NB4 (cell line): ENCODE measurements around the gene IBA57.

Experiments
- TF ChIP-seq, protein P1 (sequence below): IDR thresholded peaks from one replicate; pipeline ENCODE4 v1.5.1; 2012; ENCODE audit warnings: low read depth, low read length
- TF ChIP-seq, protein P2 (sequence below): IDR thresholded peaks from 2 replicates; pipeline ENCODE4 v1.6.1; 2011; ENCODE audit warnings: low read depth, low read length

DNA sequence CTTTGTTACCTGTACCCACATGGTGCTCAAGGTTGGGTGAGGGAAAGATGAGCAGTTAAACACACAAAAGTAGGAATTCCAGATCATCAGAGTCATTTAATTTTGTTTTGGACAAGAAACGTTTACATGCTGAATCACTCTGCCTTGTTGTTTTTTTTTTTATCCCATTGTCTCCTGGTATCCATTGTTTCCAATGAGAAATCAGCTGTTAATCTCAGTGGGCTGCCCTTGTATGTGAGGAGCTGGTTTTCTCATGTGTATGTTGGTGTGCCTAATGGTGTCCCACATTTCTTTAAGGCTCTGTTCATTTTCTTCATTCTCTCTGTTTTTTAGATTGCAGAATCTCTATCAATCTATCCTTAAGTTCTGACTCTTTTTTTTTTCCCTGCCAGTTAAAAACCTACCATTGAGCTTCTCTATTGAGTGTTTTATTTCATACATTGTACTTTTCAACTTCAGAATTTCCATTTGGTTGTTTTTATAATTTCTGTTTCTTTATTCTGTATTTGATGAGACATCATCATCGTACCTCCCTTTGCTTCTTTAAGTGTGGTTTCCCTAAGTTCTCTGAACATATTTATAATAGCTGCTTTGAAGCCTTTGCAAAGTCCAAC is 33.5 kb downstream of the IBA57 start:
- TF ChIP-seq, protein P1, sequence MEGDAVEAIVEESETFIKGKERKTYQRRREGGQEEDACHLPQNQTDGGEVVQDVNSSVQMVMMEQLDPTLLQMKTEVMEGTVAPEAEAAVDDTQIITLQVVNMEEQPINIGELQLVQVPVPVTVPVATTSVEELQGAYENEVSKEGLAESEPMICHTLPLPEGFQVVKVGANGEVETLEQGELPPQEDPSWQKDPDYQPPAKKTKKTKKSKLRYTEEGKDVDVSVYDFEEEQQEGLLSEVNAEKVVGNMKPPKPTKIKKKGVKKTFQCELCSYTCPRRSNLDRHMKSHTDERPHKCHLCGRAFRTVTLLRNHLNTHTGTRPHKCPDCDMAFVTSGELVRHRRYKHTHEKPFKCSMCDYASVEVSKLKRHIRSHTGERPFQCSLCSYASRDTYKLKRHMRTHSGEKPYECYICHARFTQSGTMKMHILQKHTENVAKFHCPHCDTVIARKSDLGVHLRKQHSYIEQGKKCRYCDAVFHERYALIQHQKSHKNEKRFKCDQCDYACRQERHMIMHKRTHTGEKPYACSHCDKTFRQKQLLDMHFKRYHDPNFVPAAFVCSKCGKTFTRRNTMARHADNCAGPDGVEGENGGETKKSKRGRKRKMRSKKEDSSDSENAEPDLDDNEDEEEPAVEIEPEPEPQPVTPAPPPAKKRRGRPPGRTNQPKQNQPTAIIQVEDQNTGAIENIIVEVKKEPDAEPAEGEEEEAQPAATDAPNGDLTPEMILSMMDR: no peak
- TF ChIP-seq, protein P2, sequence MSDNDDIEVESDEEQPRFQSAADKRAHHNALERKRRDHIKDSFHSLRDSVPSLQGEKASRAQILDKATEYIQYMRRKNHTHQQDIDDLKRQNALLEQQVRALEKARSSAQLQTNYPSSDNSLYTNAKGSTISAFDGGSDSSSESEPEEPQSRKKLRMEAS: no peak
